ENCODE measurements around the gene TBCB.
"Not testable (repeated sequence)": the region's sequence is repeated elsewhere in the genome, so short reads cannot be mapped to it uniquely, and the experiment has no call there.

Gene TBCB

DNA sequence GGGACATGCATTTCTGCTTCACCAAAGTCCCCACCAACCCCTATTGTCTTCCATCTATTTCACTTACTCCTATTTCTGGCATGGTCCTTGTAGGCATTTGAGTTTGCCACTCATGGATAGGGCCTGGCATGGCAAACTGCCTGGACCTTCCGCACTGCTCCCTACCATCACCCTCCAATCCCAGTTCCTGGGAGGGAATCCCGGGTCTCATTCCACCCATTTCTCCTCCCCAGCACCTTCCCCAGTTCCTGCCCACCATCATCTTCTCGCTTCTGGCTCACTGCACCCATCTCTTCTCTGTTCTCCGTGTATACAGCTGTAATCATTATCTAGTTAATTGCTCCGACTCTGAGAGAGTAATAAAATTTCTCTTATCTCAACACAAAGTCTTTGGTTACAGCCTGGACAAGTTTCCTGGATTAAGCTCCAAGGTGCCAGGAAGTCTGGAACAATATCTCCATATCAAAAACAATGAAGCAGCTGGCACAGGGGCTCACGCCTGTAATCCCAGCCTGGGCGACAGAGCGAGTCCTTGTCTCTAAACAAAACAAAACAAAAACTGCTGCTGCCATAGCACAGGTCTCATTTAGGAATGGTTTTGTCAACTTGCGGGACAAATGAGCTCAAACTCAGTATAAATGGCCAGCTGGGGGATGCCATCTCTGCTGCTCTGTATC is 54.0 kb downstream of the TBCB start:
- DNase-seq (ENCODE audit: low spot score), result no peak

DNA sequence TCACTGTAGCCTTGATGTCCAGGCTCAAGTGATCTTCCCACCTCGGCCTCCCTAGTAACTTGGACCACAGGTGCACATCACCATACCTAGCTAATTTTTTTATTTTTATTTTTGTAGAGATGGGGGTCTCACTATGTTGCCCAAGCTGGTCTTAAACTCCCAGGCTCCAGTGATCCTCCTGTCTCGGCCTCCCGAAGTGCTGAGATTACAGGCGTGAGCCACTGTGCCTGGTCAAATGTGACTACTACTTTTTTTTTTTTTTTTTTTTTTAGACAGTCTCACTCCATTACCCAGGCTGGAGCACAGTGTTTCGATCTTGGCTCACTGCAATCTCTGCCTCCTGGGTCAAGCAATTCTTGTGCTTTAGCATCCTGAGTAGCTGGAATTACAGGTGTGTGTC is 57.6 kb downstream of the TBCB start:
- no peak for DNase-seq (ENCODE audit: low spot score)

GRCh38 chr19:36173846-36174245 is 58.6 kb downstream of the TBCB start:
- not testable (repeated sequence) for DNase-seq (ENCODE audit: low spot score)
